ENCODE results near the gene NUP42.

Gene NUP42

DNA sequence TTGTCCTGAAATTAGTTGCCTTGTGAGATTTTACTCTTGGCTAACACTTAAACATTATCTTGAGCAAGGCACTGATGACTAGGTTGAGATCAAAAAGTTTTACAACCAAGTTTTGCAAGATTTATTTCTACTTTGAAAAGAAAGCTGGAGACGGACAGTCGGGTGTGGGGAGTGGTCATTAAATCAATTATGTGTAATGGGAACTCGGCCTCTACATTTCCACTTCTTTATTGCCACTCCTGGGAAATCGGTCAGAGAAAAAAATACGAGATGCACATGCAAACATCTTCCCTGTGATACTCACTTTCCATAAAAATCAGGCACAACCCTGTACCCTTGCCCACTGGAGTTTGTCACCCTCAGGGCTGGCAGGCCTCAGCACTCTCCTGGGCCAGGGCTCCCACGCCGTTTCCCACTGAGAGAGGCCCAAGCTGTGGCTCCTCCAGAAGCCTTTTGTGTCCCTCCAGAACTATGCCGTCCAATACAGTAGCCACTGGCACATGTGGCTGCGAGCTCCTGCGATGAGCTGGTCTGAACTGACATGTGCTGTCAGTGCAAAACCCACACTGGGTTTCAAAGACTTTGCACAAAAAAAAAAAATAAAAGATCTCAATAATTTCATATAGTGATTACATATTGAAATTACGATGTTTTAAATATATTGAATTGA is 57.3 kb downstream of the NUP42 start:
- no peak for DNase-seq

- no peak for DNase-seq
Observed at GRCh38 chr7:23239698-23240097, 57.9 kb downstream of the NUP42 start.

- DNase-seq, result no peak
Observed at GRCh38 chr7:23242321-23242720, 60.5 kb downstream of the NUP42 start.

- DNase-seq, result no peak
Observed at GRCh38 chr7:23242935-23243334, 61.1 kb downstream of the NUP42 start.

DNA sequence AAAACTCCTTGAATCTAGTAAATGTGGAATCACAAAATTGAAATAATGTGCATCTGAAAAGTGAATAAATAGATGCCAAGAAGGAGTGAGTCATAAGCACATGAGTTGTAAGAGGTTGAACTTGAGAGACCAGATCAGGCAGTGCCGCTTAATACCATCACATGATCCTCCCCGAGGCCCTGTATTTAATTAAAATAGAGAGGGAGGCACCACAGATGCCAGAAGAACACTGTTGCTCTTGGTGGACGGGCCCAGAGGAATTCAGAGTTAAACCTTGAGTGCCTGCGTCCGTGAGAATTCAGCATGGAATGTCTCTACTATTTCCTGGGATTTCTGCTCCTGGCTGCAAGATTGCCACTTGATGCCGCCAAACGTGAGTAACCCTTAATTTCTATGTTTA is 64.7 kb downstream of the NUP42 start, which contains the start of gene GPNMB:
GPNMB (plus strand) TSS at position 221 of the 400 bp plus-strand sequence; CDS start at position 304, 83 bp downstream.
- peak; percentile 9 for DNase-seq

GRCh38 chr7:23247046-23247602 is 65.3 kb downstream of the NUP42 start:
- no peak for DNase-seq

DNA sequence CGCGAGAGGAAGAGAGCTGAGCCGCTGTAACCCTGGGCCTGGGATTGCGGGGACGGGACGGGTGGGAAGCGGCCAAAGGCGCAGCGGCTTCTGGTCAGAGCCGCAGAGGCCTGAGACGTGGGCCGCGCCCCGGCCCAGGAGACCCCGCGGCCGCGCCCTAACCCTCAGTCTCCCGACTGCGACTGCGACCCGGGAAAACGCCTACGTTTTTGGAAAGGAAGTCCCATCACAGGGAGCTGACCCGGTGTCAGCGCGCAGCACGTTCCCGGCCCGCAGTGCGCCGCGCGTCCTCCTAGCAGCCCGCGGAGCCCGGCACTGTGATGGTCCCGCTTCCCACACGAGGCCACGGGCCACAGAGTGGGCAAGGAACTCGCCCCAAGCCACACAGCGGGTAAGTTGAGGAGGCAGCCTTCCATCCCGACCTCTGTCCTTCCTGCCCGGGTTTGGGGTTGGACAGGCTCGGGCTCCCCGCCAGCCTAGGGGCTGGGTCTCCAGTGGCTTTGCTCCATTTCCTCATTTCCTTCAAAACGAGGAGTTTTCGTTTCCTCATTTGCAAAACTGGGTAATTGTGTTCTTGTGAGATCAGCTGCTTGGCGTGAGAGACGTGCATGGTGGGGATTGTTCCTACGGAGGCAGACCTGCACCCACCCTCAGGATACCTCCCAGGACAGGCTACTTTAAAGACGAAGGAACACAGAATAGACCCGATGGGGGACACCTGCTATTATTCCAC is 65.9 kb downstream of the NUP42 start:
- no peak for DNase-seq

GRCh38 chr7:23249486-23249885 is 67.6 kb downstream of the NUP42 start:
- no peak for DNase-seq

Measured in T1000 (cell line).